Measurements from ENCODE around the gene KRT16. TPM values are rescaled to one million over a fixed set of nuclear protein-coding genes. Genes with fewer than 3 reads are reported as not detected.

Gene KRT16
- total and polyA plus RNA-seq, 2 donors (not counting 3 experiments of a cell fraction or from before 2014, with no cell fraction given), result not detected

GRCh38 chr17:41589301-41589700 lies 23.3 kb downstream of the KRT16 start:
- TF ChIP-seq POLR2A (IDR thresholded peaks at IDR 0.05; ENCODE audit: low read depth, low read length), result no peak
- no peak for TF ChIP-seq GATA2 (IDR thresholded peaks at IDR 0.05; ENCODE audit: insufficient read depth, insufficient read length, low read depth, low read length)
- TF ChIP-seq MAX (IDR thresholded peaks at IDR 0.05; ENCODE audit: insufficient read depth, insufficient read length), result no peak
- no peak for TF ChIP-seq FOS (IDR thresholded peaks at IDR 0.05; ENCODE audit: borderline replicate concordance, insufficient read depth, low read length)
- TF ChIP-seq MYC (IDR thresholded peaks at IDR 0.05; ENCODE audit: low read depth, low read length), result no peak
- TF ChIP-seq POLR2AphosphoS5 (IDR thresholded peaks at IDR 0.05; ENCODE audit: insufficient read depth, low read depth, low read length), result no peak
- no peak for TF ChIP-seq EZH2 (IDR thresholded peaks at IDR 0.05; ENCODE audit: borderline replicate concordance, low read depth, low read length, severe bottlenecking)
- no peak for TF ChIP-seq JUN (IDR thresholded peaks at IDR 0.05; ENCODE audit: borderline replicate concordance, insufficient read depth, insufficient read length, low read depth)
- TF ChIP-seq CTCF (IDR thresholded peaks at IDR 0.05; ENCODE audit: extremely low read depth in 1 of 2, insufficient read depth in 1 of 2, low read depth in 1 of 2, low read length in 2 of 2), result no peak
- DNase-seq (ENCODE audit: low read depth, low spot score) (no peak), FAIRE-seq (no peak)
- no peak overlapping the region for H3K4me2 ChIP-seq (ENCODE audit: insufficient read depth, low read length)
- POLR2A ChIA-PET, result no interaction called here
- BruUV-seq (replicated peaks), result no TSS peak
- no peak overlapping the region for H3K4me3 ChIP-seq (replicated peaks in 1 of 3; ENCODE audit: insufficient read depth in 1 of 3, low read depth in 1 of 3, low read length in 3 of 3)
- H3K9me3 ChIP-seq (replicated peaks; ENCODE audit: control insufficient read depth, insufficient read depth, low read length), result no peaks in the 10 kb centered on the region
- no peak overlapping the region for H2AFZ ChIP-seq (ENCODE audit: low read depth, low read length)
- H3K27me3 ChIP-seq (ENCODE audit: control insufficient read depth in 2 of 2, insufficient read depth in 2 of 2, low read length in 2 of 2), result peaks cover 0 to 2% of the 10 kb centered on the region in 2 experiments
- H3K27ac ChIP-seq (ENCODE audit: insufficient read depth, low read depth, low read length), result no peak overlapping the region
- dilution Hi-C loops (cut with MboI; ENCODE audit: extremely low pct_ligation_motif_present, low sequenced_read_pairs) (no loop called here), intact Hi-C loops (cut with micrococcal nuclease) (no loop called here)
- no peaks in the 10 kb centered on the region for H3K36me3 ChIP-seq (ENCODE audit: control insufficient read depth in 2 of 2, extremely low read depth in 1 of 2, insufficient read depth in 2 of 2, low read length in 2 of 2)
- no peaks in the 10 kb centered on the region for H4K20me1 ChIP-seq (replicated peaks; ENCODE audit: control insufficient read depth, extremely low read depth, insufficient read depth, low read length)
- H3K4me1 ChIP-seq (ENCODE audit: control insufficient read depth, extremely low read depth, insufficient read depth, low read length), result no peaks in the 10 kb centered on the region
- CTCF ChIA-PET, result no interaction called here
- no peaks in the 10 kb centered on the region for H3K9me1 ChIP-seq (replicated peaks; ENCODE audit: control insufficient read depth, extremely low read depth, insufficient read depth, low read length)
- no peaks in the 10 kb centered on the region for H3K79me2 ChIP-seq (ENCODE audit: control insufficient read depth, insufficient read depth, low read length)
- no peak overlapping the region for H3K9ac ChIP-seq (replicated peaks; ENCODE audit: extremely low read depth, insufficient read depth, low read length)
